GM18526 (cell line): Measurements from ENCODE around the gene HELZ.

Experiments
- POLR2A ChIP-seq: IDR thresholded peaks from 3 replicates; pipeline ENCODE4 v1.6.1; 2011; ENCODE audit not compliant: insufficient read length; ENCODE audit errors: extremely low read depth

HELZ gene

DNA sequence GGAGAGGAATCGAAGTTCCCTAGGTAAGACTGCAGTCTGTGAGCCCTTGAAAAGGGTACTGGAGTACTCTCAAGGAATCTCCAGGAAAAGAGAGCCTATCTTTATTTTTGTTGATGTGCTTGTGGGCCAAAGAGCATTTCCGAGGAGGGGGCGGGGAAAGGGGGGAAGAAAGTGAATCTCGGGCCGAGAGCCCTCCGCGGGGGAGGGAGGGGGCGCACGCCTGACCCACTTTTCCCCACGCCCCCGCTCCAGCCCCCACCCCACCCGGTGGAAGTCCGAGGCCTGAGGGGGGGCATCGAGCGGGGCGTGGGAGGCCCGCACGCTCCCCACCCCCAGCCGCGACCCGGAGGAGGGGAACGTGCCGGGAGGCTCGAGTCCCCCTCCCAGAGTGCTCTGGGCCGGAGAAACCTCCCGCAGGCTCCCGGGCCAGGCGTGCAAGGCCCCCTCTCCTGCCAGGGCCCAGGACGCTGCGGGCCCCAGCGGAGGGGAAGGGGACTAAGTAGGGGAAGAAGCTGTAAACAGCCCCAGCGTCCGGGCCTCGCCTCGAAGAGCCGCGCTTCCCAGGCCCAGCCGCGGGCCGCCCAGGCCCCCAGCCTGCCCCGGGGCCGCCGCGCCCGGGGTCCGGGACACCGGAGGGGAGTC is 444 bp downstream of the HELZ start:
- TF ChIP-seq POLR2A: no peak

DNA sequence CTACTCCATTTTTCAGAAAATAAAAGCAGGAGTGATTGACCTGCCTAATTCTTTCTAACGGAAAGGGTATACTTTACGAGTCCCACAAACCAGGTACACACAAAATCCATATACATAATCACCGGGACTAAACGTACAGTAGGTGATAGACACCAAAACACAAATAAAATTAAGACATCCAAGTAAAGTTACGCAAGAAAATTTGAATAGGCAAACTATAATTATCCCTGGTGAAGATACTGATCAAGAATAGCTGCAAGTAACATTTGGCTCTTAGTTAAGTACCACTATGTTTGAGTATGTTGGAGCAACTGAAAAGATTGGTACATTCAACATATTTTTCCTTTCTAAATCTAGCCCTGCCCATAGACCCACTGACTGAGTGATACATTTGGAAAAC is 1.7 kb downstream of the HELZ start:
- TF ChIP-seq POLR2A: no peak

DNA sequence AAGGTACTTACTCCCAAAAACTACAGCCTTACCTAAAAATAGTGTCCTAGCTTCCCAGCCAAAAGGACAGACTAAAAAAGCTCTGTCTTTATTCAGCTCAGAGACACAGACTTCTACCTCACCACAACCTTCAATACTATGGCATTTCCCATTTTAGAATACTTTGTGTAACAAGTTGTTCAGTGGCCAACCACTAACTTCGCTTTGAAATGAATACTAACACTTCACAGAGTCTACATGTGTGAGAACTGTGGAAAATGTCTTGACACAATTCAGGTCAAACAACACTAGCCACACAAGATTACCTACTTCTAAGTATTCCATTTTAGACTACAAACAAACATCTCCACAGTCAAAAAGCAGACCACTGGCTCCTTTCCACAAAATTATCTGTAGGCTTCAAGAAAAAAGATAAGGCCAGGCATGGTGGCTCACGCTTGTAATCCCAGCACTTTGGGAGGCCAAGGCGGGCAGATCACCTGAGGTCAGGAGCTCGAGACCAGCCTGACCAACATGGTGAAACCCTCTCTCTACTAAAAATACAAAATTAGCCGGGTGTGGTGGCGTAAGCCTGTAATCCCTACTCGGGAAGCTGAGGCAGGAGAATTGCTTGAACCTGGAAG is 3.2 kb downstream of the HELZ start:
- TF ChIP-seq POLR2A: no peak

DNA sequence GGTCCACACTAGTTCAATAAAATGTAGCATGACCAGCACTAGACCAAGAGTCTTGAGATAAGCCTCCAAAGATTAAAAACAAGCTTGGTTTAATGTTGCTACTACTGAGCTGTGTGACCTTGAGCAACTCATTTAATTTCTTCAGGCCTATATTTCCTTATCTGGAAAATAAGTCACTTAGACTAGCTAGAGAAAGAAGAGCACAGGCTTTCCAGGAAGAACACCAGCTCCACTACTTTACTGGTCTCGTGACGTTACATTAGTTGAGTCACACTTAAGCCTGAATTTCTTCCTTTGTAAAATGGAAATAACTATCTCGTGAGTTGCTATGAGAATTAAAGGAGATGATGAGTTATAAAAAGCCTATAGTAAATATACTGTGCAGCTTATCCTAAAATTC is 5.4 kb downstream of the HELZ start:
- TF ChIP-seq POLR2A: no peak

GRCh38 chr17:67238991-67239390 is 6.0 kb downstream of the HELZ start:
- TF ChIP-seq POLR2A: no peak

DNA sequence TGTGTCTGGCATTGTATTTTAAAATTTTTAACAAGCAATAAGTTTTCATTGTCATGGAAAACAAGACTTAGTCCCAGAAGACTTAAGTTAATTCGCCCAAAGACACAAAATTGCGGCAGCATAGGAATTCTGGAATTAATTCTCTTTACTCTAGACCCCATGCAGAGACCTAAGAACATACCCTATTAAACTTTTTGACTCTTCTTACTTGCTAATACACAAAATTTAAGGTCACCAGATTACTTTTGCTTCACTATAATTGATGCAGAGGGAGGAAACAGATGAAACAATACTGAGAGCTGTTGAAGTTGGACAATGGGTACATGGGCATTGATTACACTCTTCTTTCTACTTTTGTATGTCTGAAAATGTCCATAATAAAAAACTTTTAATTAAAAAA is 12.6 kb downstream of the HELZ start:
- TF ChIP-seq POLR2A: no peak

- TF ChIP-seq POLR2A: no peak
Observed at GRCh38 chr17:67229109-67229955, 15.7 kb downstream of the HELZ start.

DNA sequence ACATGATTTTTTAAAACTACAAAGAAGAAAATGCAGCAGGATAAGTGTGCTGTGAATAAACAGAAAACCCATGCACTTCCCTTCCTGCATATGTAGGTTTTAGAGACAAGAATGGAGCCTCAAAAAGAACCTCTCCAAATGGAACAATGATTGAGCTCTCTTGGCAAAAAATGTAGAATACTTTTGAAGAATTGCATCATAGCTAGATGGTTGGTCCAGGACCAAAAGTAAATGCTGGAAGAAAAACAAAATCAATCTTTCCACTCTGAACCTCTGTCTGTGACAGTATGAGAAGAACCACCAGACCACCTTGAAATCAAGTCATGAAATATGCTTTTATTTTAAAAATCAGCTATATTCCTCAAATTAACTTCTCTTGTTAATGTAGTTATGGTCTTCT is 17.5 kb downstream of the HELZ start:
- TF ChIP-seq POLR2A: no peak

DNA sequence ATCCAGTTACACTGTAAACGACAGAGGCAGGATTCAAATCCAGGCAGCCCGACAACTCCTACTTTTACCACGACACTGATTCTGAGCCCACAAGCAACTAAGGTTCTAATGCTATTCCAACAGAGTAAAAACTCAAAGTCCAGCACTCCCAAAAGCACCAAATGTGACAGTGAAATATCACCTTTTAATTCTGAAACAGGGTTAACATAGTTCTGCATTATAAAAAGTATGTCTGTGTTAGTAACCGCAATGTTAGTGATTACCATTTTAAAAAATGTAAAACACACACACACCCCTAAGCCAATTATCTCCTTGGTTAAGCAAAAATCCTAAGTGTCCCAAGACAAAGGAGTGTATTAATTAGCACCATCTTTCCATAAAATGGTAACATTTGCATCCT is 19.7 kb downstream of the HELZ start:
- TF ChIP-seq POLR2A: no peak

DNA sequence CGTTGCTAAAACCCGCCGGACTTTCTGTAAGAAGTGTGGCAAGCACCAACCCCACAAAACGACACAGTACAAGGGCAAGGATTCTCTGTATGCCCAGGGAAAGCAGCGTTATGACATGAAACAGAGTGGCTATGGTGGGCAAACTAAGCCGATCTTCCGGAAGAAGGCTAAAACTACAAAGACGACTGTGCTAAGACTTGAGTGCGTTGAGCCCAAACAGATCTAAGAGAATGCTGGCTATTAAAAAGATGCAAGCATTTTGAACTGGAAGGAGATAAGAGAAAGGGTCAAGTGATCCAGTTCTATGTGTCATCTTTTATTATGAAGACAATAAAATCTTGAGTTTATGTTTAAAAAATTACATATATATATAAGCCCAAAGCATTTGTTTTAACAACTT is 20.3 kb downstream of the HELZ start:
- TF ChIP-seq POLR2A: no peak

DNA sequence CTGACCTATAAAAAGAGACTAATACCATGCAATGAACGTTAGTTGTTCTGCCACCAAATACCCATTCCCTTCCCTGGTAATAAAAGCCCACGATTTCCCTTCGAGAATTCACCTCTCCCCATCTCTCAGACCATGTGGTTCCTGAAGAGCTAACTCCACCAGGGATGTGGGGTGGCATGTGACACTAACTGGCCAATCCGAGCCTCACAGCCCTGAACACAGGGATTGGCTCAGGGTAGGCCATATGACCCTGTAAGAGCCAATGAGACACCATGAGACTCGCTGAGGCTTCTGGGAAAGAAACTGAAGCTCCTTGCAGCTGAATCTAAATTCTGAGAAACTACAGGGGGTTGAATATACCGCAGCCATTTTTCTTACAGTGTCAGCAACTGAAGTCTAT is 21.1 kb downstream of the HELZ start:
- TF ChIP-seq POLR2A: no peak

DNA sequence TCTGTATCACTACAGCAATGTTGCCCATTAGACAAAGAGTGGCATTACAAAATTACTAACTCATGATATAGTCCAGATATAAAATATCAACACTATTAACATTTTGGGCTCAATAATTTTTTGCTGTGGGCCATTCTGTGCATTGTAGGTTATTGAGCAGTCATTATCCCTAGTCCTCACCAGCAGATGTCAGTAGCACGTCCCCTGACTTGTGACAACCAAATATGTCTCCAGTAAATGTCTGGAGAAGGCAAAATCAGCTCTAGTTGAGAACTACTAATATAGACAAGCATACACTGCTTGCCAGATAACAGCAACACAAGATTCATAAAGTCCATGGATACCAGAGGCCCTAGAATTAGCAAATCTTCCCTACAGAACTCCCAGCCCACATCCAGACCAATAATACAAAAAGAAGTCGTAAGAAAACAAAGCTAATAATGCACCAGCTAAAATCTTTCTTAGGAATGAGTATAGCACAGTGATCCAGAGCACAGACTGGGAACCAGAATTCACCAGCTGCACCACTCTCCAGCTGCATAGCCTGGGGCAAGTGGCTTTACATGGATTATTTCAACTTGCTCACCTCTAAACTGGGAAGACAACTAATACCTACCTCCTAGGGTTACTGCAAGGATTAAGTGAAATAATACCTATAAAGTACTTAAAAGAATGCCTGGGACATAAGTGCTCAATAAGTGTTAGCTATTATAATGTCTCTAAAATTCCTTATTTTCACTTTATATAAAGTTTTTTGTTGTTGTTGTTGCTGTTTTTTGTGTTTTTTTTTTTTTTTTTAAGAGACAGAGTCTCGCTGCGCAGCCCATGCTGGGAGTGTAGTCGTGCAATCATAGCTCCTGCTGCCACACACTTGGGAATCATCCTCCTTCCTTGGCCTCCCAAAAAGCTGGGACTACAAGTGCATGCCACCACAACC is 23.7 kb downstream of the HELZ start:
- TF ChIP-seq POLR2A: no peak

DNA sequence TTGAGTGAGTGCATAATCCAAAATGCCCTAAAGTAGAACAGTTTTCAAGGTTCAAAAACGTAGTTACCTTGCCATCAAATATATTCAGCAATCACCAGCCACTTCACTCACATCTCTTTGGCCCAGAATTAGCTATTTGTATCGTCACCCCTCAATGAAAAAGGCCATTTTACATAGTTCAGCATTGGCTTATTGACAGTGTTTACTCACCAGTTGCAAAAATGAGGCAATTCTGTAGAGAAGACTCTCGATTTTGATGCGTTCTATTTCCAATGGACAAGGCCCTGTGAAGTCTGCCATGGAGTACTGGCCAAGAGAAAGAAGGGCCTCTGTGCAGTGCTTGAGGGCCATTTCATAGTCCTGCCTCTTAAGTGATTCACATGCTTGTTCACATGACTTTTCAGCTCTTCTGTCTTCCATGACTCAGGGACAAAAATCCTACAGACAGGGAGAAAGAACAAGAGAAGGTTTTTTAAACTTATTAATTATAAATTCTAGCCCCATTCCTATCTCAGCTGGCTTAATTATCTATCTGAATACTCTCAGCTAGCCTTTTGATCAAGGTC is 26.5 kb downstream of the HELZ start:
- no peak for TF ChIP-seq POLR2A

- no peak for TF ChIP-seq POLR2A
Observed at GRCh38 chr17:67217446-67217845, 27.6 kb downstream of the HELZ start.
